AG09309 (cell line): ENCODE data around the gene OSBPL10.

Experiments used
- DNase-seq: peaks from one replicate; pipeline ENCODE4 v3.0.0-alpha.2; 2010; ENCODE audit warnings: low read depth
- H3K4me3 ChIP-seq: 2 replicates; pipeline ENCODE4 v1.5.1; 2011; ENCODE audit warnings: mild to moderate bottlenecking, low read depth, low read length, moderate library complexity; ENCODE audit not compliant: control insufficient read depth
- TF ChIP-seq, protein P1 (sequence below): IDR thresholded peaks from 2 replicates; pipeline ENCODE4 v1.5.1; 2011; ENCODE audit warnings: mild to moderate bottlenecking, low read depth, low read length, inconsistent platforms; ENCODE audit not compliant: insufficient read depth, control insufficient read depth; ENCODE audit errors: missing control alignments

Gene OSBPL10

DNA sequence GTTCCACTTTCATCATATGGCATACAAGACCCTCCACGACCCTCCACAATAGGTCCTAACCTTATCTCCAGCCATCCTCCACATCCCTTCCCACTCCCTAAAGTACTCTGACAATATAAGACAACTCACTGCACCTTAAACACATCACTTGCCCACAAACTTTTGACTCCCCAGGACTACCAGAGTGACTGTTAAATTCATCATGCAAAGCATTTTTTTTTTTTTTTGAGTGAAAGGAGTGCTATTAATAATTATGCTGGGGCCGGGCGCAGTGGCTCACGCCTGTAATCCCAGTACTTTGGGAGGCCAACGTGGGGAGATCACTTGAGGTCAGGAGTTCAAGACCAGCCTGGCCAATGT, 55.8 kb downstream of the OSBPL10 start:
- TF ChIP-seq, protein P1, sequence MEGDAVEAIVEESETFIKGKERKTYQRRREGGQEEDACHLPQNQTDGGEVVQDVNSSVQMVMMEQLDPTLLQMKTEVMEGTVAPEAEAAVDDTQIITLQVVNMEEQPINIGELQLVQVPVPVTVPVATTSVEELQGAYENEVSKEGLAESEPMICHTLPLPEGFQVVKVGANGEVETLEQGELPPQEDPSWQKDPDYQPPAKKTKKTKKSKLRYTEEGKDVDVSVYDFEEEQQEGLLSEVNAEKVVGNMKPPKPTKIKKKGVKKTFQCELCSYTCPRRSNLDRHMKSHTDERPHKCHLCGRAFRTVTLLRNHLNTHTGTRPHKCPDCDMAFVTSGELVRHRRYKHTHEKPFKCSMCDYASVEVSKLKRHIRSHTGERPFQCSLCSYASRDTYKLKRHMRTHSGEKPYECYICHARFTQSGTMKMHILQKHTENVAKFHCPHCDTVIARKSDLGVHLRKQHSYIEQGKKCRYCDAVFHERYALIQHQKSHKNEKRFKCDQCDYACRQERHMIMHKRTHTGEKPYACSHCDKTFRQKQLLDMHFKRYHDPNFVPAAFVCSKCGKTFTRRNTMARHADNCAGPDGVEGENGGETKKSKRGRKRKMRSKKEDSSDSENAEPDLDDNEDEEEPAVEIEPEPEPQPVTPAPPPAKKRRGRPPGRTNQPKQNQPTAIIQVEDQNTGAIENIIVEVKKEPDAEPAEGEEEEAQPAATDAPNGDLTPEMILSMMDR, result no peak
- H3K4me3 ChIP-seq, result no peak overlapping the region
- no peak for DNase-seq

DNA sequence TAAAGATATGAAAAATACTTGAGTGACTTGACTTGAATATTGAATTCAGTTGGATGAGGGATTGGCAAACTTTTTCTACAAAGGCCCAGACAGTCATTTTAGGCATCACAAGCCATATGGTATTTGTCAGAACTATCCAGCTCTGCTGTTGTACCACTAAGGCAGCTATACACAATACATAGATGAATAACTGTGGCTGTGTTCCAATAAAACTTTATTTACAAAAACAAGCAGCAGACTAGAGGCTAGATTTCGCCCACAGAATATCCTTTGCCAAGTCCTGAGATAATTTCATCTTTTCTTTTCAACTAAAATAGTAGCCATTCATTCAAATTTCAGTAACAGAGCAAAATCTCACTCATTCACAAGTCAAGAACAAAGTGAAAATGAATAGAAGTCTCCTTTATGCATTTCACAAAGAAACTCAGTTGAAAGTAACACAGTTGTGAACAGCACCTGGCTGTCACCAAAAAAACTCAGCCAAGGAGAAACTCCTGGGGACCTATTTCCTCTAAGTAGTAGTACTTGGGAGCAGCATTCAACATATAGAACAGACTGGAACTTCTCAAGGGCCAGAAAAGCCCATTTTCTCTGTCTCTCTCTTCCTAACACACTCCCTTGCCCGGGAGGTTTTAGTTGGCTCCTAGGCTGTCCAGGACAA, 56.3 kb downstream of the OSBPL10 start:
- no peak overlapping the region for H3K4me3 ChIP-seq
- TF ChIP-seq, protein P1, result no peak
- no peak for DNase-seq

DNA sequence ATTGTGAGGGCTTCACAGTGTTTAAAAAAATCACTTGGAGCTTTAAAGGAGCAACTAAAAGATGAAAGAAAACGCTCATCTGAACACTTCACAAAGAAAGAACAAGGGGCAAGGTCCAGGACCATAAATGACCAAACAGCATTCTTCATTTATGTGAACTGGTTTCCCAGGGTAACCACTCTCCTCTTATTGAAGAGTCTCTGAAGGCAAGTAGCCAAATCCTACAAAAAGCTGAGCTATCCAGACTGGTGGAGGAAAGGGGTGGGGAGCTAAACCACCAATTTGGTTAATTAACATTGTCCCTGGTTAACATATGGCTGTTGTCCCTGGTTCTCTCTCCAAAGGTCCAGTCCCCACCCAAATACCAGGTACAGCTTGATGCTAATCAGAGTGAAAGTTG, 58.1 kb downstream of the OSBPL10 start:
- no peak overlapping the region for H3K4me3 ChIP-seq
- TF ChIP-seq, protein P1, result no peak
- DNase-seq, result no peak

DNA sequence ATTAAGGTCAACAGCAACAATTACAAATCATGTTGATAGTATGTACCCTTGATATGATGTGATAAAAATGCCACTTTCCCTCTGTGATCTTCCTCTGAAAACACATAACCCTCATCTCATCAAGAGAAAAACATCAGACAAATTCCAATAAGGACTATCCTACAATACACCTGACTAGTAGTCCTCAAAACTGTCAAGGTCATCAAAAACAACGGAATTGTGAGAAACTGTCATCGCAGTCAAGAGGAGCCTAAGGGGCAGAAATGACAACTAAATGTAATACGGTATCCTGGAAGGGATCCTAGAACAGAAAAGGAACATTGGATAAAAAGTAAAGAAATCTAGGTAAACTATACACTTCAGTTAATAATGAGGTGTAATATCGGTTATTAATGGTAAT, 59.2 kb downstream of the OSBPL10 start:
- no peak overlapping the region for H3K4me3 ChIP-seq
- no peak for DNase-seq
- TF ChIP-seq, protein P1, result no peak

DNA sequence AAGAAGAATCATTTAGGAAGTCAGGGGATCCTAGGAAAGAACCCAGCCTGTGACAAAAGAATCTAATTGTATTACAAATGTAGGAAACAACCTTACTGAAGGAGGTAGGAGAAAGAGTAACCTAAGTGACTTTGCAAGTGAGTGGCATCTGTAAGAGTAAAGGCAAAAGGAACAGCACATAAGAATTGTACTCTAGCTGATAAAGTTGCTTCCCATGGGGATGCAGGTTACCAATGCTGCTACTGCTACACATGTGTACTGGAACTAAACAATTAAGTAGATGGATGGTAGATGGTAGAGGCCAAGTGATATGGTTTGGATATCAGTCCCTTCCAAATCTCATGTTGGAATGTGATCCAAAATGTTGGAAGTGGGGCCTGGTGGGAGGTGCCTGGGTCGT, 60.8 kb downstream of the OSBPL10 start:
- DNase-seq, result no peak
- H3K4me3 ChIP-seq, result no peak overlapping the region
- TF ChIP-seq, protein P1, result no peak

DNA sequence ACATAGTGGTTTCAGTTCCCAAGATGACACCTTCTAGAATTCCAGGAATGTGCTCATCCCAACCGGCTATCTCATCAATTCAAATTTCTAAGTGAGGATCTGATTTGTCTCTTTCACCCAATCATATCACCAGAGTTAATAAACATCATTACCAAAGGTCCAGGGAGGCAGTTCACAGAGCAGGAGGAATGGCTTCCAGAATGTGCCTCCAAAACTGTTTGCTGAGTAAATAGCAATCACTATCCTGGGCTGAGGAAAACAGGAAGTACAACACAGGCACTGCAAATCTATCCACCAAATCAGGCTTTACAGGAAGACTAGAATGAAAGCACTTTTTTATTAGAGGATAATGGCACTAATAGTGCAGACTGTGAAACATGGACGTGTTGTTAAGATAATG, 61.5 kb downstream of the OSBPL10 start:
- TF ChIP-seq, protein P1, result no peak
- no peak overlapping the region for H3K4me3 ChIP-seq
- no peak for DNase-seq
